Activated CD8-positive, alpha-beta memory T cell treated with anti-CD3 and anti-CD28 coated beads for 24 hours (primary cell): Measurements from ENCODE around the gene EBF4.
"Not testable (repeated sequence)": the region's sequence is repeated elsewhere in the genome, so short reads cannot be mapped to it uniquely, and the experiment has no call there.

ENCODE experiments used
- DNase-seq: peaks from one replicate; pipeline ENCODE4 v3.0.0-alpha.2; 2020

EBF4 gene

DNA sequence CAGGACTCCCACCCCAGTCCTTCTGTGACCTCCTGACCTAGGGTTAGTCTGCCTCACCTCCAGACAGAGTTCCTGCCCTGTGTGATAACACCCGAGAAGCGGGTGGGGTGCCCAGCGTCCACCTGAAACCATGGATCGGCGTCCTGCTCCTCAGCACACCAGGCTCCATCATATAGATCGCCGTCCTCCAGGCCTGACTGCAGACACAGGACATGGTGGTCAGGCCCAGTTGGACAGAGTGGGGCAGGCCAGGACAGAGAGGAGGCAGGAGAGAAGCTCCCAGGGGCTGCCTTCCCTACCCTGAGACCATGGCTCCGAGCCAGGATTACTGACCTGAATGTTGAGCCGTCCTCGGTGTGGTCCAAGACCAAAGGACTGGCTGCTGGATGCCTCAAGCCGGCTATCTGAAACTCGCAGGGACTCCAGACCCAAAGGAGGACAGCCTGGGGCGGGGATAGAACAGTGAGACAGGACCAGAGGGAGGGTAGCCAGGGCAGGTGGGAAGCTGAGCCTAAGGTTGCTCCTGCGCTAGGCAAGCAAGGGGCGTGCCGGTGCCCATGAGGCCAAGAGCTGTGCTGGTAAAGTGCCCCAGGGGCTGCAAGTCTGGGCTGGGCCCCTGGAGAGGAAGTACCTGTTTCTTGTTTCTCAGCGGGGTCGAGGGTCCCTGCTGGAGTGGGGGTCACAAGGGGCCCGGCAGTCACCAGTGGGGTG lies 105.7 kb downstream of the EBF4 start:
- no peak for DNase-seq

DNA sequence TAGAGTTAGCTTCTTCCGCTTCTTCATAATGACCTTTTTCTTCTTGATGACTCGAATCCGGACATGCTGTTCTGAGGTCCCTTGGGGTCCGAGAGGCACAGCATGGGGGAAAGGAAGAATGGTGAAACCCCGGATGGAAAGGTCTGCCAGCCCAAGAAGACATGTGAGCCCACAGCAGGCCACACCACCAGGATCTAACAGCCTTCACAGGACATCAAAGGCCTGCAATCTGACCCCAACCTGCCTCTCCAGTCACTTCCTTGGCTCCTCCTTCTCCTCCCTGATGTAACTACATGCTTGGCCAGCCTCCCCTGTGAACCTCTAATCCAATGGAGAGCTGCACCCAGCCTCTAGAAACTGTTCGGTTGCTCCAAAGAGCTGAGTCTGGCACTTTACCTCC lies 106.2 kb downstream of the EBF4 start:
- DNase-seq = no peak

DNA sequence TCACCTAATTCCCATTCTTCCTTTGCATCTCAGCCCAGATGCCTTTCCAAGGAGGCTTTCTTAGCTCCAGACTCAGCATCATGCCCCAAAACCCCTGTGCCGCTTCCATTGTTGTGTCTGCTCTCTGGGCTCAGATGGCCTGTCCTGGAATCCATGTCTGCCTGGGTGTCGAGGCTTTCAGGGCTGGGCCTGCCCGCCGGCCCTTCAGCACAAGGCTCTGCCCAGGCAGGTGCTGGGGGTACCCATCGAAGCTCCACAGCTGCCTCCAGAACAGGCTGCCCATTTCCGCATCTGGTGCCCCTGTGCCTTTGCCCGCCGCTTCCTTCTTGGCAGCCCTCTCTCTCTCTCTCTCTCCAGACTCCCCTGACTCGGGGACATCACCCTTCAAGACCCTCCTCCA lies 106.7 kb downstream of the EBF4 start:
- DNase-seq = no peak

DNA sequence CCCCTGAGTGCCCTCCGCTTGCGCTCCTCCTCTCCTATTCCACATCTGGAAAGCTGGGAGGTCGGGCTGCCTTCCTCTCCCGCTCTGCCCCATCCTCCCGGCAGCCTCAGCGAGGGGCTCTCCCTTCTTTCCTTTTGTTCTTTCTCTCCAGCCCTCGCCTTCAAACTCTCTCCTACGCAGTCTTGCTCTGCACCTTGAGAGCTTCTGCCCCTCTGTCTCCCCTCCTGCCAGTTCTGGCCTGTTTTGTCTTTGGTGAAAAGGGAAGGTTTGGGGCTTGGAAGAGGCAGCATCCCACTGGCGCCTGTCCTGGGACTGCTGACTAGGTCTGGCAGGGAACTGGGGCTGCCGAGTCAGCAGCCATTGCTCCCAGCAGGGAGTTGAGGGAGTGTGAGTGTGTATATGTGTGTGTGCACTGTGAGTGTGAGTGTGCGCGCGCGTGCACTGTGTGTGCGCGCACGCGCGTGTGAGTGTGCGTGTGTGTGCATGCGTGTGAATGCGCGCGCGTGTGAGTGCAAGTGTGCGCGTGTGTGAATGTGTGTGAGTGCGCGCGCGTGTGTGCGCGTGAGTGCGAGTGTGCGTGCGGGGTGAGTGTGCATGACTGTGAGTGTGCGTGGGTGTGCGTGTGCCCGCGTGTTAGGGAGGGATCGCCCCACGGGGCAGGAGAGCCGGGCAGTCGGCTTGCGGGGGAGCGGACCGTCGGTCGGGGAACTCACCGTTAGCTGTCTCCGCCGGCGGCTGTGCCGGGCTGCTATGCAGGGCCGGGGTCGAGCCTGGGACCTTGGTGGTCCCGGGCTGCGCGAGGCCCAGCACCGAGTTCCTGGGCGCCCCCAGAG lies 107.3 kb downstream of the EBF4 start:
- peak; percentile 66 for DNase-seq

DNA sequence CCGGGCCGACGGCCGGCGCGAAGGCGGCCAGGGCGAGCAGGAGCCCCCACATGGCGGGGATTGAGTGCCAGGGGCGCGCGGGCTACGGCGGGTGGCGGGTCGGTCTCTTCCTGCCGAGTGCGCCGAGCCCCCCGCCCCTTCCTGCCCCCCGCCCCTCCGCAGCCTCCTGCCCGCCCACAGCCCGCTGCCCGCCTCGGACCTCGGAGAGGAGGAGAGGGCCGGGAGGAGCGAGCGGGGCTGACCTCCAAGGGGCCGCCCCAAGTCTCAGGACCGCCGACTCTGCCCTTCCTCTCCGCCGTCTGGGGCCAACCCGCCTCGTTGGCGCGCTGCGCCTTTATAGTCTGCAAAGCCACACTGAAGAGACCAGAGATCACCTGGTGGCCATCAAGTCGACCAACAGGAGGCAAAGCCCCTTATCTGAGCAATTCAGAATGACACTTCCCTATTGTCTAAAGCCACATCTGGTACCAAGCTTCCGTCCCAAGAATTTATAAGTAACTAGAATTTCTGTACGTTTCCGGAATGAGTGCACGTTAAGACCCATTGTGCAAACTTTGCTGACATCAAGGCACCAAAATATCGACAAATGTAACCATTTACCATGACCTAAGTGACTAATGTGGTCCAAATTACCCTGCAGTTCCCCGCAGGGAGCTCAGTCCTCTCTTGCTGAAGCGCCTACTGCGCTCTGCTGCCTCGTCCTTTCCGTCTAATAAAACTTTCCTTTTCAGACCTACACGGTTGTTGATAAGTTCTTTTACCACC lies 108.1 kb downstream of the EBF4 start, which contains the start of gene CPXM1:
Gene CPXM1 (minus strand): TSS at position 107 of the 765 bp plus-strand sequence. CDS start 55 bp downstream, at position 52.
- no peak for DNase-seq

DNA sequence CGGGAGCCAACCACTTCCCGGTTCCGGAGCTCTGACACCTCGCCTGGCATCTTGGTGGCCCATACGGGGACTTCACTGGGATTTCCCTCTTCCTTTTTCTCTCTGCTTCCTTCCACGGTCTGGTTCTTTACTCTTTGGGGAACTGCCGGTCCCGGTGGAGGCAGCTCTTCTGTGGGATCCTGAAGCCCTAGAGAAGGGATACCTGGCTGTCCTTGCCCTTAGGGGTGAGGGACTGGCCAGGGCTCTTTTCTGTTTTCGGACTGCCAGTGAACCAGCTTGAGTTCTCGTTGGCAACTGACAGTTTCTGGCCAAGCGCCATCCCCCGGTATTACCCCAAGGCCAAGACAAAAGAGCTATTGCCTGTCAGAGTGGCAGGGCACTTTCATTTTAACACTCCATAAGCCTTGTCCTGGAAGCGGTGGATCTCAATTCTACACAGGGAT lies 108.7 kb downstream of the EBF4 start:
- no peak for DNase-seq

DNA sequence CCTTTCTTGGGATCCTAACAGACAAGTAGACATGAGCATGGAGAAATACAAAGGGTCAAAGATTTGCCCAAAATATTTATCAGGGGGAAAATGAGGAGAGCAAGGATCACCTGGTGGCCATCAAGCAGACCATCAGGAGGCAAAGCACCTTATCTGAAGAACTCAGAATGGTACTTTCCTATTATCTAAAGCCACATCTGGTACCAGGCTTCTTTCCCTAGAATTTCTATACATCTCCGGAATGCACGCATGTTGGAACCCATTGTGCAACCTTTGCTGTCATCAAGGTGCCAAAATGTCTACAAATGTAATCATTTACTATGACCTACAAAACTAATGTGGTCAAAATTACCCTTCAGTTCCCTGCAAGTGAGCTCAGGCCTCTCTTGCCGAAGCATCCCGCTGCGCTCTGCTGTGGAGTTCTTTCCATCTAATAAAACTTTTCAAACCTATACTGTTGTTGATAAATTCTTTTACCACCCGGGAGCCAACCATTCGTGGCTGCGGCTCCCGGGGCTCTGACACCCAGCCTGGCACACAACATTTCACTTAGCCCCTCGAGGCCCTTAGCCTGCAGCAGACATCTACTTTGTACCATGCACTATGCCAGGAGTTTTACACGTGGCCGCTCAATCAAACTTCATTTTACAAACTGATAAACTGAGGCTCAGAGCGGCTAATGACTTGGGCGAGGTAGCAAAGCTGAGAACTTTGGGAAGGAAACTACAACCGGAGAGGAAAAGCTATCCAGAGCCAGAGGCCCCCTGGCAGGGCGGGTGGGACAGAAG lies 111.7 kb downstream of the EBF4 start:
- DNase-seq = no peak

DNA sequence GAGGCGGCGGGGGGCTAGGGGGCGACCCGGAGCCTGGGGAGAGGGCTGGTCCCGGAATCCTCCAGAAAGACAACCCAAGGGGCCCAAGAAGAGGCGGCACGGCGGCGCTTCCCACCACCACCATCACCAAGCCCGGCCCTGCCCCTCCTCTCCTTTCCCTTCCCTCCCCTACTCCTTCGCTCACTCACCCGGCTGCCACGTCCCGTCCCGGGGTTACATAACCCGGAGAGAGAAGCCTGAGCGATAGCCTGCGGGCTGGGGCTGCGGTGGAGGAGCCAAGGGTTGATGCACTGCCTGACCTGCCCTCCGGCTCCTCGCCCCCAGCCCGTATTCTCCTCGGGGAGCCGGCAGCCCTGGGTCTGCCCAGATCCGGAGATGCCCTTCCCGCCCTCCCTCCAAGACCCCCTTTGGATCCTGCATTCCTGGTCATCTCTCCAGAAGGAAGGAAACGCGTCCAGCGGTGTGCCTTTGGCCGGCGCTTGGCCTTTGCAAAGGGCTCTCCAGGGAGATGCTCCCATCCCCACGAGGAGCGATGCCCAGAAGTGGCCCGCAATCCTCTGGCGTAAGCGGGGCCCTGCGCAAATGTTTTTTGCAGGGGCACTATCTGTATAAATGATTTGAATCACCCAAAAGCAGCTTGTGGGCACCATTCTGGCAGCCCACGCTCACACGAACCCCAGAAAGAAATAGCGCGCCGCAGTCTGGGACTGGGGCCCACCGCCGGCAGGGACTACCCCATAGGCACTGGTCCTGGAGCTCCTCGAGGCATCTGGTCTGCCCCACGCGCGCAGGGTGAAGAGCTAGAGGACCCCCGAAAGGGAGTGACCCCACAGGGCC lies 112.5 kb downstream of the EBF4 start:
- DNase-seq = no peak

DNA sequence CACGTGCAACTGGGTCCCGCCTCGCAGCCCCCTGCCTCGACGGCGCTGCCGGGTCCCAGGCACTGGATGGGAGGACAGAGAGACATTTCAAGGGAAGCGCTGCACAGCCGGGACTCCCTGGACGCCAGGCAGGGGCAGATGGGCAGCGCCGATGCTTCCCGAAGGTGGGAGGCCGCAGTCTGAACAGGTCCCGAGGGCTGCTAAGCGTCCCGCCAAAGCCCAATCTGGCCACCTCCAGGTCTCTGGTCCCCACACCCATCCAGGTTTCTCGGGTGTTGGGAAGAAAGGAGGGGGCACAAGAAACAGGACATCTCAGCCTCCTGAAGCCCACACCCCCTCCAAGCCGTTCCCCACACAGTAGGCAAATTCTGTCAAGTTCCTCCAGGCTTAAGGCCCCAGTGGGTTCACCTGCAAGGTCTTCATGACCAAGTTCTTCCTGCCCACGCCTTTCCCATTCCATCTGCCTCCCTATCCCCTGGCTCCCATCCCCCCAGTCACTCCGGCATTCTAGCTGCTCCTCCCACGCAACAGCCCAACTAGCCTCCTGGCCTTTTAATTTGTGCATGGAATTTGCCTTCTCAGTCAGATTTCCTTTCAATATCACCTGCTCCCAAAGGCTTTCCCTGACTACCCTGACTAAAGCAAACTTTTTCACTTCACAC lies 113.2 kb downstream of the EBF4 start:
- no peak for DNase-seq

DNA sequence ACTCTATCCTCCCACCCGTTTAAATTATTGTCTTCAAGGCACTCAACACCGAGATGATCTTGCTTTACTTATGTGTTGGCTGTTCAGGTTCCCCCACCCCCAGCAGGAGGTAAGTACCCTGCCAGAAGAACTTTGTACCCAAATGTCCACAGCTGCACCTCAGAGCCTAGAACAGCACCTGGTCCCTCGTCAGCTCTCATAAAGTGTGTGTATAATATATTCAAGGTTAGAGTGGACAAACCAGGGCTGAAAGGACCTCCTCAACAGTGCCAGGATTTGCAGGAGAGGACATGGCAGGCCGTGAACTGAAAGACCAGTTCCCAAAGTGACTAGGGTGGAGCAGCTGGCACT lies 113.7 kb downstream of the EBF4 start:
- DNase-seq = no peak

DNA sequence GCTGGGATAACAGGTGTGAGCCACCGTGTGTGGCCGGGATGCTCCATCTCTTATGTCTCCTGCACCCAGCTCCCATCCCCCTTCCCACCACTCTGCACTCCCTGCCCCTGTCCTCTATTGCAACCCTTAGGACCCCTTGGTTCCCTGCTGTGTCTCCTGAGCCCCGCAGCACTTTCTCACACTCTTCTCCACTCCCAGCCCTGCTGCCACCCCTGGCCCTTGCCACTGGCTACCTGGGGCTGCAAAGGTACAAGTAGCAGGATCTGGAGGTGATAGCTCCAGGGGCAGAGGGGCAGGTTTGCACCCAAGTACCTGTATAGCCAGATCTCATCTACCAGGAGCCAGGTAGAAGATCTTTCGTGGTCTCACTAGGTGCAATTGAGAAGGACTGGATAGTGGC lies 114.4 kb downstream of the EBF4 start:
- DNase-seq = no peak

DNA sequence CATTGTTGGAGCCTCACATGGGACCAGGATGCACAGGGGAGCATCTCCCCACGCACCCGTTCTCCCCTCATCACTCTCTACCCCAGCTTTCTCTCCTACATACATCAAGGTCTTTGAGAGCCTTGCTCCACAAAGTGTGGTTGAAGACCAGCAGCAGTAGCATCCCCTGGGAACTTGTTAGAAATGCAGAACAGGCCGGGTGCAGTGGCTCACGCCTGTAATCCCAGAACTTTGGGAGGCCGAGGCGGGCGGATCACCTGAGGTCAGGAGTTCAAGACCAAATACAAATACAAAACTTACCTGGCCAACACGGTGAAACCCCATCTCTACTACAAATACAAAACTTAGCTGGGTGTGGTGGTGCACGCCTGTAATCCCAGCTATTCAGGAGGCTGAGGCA lies 115.3 kb downstream of the EBF4 start:
- DNase-seq = not testable (repeated sequence)

DNA sequence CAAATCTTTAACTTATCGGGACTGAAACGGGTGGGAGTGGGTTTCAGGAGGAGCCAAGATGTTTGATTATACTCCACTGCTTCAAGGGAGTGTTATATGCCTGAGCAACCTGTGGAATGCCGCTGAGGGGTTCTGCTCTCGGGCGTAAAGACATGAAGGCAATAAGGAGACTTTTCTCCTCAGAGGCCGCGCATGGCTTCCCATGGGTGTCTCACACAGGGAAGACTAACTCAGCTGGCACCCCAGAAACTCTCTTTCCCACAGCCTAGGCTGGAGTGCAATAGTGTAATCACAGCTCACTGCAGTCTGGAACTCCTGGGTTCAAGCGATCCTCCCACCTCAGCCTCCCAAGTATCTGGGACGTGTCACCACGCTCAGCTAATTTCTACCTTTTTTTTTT lies 117.1 kb downstream of the EBF4 start:
- DNase-seq = no peak
